HG03571 (cell line): ENCODE data around the gene HNRNPL.
"Not testable (repeated sequence)": the region's sequence is repeated elsewhere in the genome, so short reads cannot be mapped to it uniquely, and the experiment has no call there.

Experiments
- ATAC-seq: cut with Tn5 transposase; IDR thresholded peaks from one replicate; pipeline ENCODE4 v1.9.1; 2021; ENCODE audit not compliant: unreplicated experiment

Gene HNRNPL

GRCh38 chr19:38805180-38805579 is 44.6 kb downstream of the HNRNPL start:
- no peak for ATAC-seq

GRCh38 chr19:38803543-38803942 is 46.2 kb downstream of the HNRNPL start:
- ATAC-seq, result no peak

- ATAC-seq, result no peak
Measured at GRCh38 chr19:38801359-38802095, 48.3 kb downstream of the HNRNPL start.

GRCh38 chr19:38800577-38801347 is 49.0 kb downstream of the HNRNPL start:
- ATAC-seq, result no peak

GRCh38 chr19:38799104-38799503 is 50.7 kb downstream of the HNRNPL start:
- no peak for ATAC-seq

- ATAC-seq, result not testable (repeated sequence)
Measured at GRCh38 chr19:38797781-38798180, 52.0 kb downstream of the HNRNPL start.

- no peak for ATAC-seq
Measured at GRCh38 chr19:38796154-38796553, 53.6 kb downstream of the HNRNPL start.

GRCh38 chr19:38795549-38795948 is 54.2 kb downstream of the HNRNPL start:
- no peak for ATAC-seq

- no peak for ATAC-seq
Measured at GRCh38 chr19:38793671-38794070, 56.1 kb downstream of the HNRNPL start.

GRCh38 chr19:38793177-38793576 is 56.6 kb downstream of the HNRNPL start:
- ATAC-seq, result no peak

GRCh38 chr19:38792250-38793111 is 57.3 kb downstream of the HNRNPL start:
- no peak for ATAC-seq

- not testable (repeated sequence) for ATAC-seq
Measured at GRCh38 chr19:38791451-38792064, 58.2 kb downstream of the HNRNPL start.

GRCh38 chr19:38790507-38791403 is 59.0 kb downstream of the HNRNPL start:
- ATAC-seq, result not testable (repeated sequence)

GRCh38 chr19:38788478-38789243 is 61.1 kb downstream of the HNRNPL start, which contains the start of gene LGALS7B:
TSS of gene LGALS7B (plus strand) at chr19:38789200. CDS start at chr19:38789227, 27 bp downstream.
- no peak for ATAC-seq

- no peak for ATAC-seq
Measured at GRCh38 chr19:38786572-38787265, 63.1 kb downstream of the HNRNPL start.
